ENCODE measurements around the gene CSHL1.

DNA sequence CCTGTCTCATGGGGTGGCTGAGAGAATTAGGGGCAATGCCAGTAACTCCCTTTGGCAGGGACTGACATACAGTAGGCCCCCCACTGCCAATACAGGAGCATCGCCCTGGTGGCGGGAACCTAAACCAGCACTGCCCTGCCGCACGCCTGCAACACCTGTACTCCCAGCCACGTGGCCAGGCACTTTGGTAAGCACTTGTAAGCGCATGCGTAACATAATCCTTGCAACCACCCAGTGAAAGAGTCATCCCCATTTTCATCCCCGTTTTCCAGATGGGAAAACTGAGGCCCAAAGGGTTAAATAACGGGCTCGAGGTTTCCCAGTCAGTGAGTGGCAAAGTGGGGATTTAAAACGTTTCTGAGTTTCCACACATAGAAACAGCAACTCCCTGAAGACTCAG, 44.2 kb upstream of the CSHL1 start:
- TF ChIP-seq, protein P1, sequence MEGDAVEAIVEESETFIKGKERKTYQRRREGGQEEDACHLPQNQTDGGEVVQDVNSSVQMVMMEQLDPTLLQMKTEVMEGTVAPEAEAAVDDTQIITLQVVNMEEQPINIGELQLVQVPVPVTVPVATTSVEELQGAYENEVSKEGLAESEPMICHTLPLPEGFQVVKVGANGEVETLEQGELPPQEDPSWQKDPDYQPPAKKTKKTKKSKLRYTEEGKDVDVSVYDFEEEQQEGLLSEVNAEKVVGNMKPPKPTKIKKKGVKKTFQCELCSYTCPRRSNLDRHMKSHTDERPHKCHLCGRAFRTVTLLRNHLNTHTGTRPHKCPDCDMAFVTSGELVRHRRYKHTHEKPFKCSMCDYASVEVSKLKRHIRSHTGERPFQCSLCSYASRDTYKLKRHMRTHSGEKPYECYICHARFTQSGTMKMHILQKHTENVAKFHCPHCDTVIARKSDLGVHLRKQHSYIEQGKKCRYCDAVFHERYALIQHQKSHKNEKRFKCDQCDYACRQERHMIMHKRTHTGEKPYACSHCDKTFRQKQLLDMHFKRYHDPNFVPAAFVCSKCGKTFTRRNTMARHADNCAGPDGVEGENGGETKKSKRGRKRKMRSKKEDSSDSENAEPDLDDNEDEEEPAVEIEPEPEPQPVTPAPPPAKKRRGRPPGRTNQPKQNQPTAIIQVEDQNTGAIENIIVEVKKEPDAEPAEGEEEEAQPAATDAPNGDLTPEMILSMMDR (IDR thresholded peaks at IDR 0.05): no peak
- TF ChIP-seq EP300 (IDR thresholded peaks at IDR 0.05): no peak

Measured in sigmoid colon (tissue), 4 donors.